Measurements from ENCODE around the gene TMED10.
"Not testable (repeated sequence)": the region's sequence is repeated elsewhere in the genome, so short reads cannot be mapped to it uniquely, and the experiment has no call there.

TMED10 gene

DNA sequence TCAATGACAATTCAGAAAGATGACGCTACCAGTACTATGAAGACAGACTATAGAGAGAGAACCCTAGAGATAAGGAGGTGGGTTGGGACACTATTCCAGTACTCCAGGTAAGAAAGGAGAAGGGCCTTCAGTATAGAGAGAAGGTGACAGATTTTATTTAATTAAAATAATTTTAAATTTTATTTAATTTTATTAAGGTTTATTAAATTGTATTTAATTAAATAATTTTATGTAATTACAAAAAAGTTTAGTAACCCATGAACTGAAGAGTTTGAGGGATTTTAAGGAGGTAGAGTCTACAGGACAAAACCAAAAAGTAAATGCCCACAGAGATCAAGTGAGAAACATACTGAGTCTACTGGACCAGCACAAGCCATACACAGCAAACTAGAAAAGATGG is 20.3 kb downstream of the TMED10 start:
- no peak for DNase-seq

DNA sequence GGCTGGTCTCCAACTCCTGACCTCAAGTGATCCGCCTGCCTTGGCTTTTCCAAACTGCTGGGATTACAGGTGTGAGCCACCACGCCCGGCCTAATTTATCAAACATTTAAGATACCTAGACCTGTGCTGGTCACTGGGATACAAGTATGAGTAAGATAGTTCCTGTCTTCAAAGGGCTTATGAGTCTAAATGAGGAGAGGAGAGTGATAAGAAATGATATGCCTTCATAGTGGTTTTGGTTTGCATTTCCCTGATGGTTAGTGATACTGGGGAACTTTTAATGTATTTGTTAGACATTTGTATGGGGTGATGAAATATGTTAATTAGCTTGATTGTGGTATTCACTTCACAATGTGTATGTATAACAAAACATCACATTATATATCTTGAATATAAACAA is 21.2 kb downstream of the TMED10 start:
- no peak for DNase-seq

DNA sequence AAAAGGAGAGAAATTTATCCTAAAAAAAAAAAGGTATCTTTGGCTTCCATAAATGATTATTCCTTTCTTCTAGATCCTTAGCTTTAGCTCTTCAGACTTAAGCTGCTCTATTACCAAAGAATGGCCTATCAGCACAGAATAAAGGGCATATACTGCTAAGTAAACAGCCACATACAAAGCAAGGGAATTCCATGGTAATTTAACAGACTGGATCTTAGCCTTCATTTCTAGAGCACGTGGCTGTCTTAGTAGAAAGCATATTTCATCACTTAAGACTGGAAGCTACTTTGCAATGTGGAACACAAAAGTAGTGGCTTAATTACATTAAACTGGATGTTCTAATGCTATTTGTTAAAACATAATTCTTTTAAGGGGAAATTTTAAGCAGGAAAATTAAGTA is 23.1 kb downstream of the TMED10 start:
- no peak for DNase-seq

DNA sequence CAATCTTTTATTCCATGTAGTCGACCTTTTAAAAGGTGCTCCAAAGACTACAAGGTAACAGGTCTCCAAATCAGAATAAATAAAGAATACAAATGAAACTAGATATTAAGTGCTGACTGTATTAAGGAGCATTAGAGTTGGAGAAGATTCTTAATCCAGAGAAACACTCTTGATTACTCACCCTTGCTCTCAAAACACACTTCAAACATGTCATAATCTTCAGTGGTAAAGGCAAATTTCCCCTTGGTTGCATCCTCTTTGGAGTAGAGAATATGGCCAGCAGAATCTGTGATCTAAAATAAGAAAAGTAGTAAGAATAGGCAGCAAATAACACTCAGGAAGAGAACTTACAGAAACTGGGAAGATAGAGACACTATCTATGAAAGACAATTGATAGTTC is 24.6 kb downstream of the TMED10 start:
- no peak for DNase-seq

DNA sequence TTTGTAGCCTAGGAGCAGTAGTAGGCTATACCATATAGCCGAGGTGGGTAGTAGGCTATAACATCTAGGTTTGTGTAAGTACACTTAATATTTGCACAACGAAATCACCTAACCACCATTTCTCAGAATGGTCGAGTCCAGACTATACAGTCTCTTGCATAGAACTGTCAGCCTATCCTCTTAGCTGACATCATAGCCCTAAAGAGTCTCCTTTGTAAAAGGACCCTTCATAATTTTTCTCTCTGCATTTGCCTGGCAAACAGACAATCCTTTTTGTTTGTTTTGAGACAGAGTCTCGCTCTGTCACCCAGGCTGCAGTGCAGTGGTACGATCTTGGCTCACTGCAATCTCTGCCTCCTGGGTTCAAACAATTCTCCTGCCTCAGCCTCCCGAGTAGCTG is 25.8 kb downstream of the TMED10 start:
- DNase-seq = not testable (repeated sequence)

DNA sequence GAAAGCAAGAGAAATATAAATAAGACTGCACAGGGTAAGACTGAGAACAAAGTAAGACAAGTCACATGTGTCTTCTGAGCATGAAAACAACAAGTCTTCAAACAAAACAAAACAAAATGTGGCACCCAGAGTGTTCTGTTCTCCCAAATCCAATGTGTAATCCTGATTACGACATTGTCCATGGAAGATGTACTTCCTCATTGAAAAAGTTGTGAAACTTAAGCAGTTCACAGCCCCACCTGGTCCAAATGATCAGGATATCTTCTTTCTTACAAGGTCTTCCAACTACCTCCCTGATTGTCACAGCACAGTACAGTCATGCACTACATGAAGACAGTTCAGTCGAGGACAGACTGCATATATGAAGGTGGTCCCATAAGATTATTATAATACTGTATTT is 26.3 kb downstream of the TMED10 start:
- DNase-seq = no peak

DNA sequence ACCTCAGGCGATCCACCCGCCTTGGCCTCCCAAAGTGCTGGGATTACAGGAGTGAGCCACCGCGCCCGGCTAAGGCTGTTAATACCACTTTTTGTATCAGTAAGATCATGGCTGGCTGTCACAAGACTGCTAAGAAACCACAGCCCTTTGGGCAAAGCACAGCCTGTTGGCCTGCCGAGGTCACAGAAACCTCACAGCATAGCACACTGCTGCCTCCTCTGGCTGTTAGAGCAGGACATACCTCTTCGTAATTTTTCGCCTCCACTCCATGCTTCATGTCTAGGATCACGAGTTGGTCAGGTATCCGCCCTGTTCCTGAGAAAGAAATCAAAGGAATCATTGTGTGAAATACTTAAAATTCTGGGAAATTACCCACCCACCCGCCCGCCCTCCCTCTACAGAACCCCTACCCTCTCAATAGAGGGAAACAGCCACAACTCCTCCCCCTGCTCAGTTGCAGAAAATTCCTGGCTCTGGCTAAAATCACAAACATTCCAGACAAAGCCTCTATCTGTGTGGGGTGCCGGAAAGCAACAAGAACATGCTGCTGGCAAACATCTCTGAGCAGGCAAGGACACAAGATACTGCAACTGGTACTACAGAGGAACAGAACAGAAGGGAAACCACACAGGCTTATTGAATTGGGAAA is 28.9 kb downstream of the TMED10 start:
- no peak for DNase-seq

DNA sequence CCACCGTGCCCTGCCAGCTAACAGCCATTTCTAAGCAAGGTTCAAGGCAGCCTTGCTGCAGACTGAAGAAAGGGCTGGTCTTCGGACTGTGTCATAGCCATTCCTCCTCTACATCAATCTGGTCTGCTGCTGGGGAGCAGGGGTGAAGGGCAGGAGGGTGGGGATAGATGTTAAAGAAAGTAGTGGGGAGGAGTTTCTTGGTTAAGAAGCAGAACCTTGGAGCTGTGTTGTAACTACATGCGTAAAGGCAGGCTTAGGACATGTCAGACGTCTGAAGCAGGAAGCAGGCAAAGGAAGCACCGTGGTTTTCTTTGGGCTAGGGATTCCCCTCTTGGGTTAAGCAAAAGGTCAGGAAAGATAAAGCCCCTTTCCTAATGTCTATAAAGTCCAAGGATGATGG is 31.5 kb downstream of the TMED10 start:
- DNase-seq = no peak

DNA sequence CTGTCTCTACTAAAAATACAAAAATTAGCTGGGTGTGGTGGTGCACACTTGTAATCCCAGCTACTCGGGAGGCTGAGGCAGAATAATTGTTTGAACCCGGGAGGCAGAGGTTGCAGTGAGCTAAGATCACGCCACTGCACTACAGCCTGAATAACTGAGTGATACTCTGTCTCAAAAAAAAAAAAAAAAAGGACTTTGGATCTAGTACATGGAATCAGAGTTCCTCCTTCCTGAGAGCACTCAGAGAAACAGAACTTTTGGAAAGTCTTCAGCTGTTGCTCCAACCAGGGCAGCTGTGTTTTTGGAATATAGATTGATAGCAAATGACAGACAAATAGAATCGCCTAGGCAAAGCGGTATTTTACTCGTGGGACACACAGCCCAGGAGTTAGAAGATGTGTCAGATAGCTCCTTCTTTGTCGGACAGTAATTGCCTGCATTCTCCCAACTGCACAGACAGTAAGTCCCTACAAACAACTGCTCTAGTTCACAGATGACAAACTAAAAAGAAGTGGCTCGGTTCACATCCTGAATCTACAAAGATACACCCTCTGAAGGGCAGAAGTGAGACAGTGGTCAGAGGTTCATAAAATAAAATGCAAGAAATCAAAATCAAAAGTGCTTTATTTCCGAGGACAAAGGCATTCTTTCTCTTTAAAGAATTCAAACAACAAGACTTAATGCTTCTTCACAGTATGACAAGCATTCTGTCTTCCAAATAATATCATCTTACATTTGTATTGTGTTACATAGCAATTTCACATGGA is 32.5 kb downstream of the TMED10 start:
- no peak for DNase-seq

DNA sequence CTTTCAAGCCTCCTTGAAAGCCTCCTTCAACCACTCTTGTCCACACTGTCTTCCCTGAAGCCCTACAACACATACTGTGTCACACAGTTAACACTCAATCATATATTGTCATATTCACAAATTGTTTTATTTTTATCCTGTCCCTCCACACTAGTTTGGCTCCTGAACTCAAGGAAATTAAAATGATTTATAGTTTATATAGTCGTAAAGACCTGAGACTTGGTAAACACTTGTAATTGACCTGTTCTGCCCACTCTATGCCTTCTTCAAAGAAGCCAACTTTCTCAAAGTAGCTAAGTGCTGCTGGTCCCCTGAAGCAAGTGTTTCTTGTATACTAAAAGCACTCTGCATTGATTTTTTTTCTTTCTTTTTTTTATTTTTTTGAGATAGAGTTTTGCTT is 33.9 kb downstream of the TMED10 start:
- DNase-seq = no peak

DNA sequence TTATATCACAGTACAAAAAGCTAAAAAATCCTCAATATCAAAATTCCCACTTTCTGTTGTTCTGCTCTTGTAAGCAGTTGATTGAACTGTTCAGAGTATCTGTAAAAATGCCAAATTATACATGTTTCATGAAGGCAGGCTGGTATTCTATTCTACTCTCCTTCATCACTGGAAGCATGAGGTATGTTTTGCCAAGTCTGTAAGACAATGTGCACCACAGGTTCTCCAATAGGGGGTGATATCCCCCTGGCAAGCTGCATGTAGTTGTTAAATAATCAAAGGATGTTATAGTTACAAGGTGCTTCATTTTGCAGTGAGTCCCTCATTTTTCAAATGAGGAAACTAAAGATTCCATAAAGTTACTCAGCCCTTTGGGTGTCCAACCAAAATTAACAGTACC is 34.4 kb downstream of the TMED10 start:
- peak; percentile 22 for DNase-seq

DNA sequence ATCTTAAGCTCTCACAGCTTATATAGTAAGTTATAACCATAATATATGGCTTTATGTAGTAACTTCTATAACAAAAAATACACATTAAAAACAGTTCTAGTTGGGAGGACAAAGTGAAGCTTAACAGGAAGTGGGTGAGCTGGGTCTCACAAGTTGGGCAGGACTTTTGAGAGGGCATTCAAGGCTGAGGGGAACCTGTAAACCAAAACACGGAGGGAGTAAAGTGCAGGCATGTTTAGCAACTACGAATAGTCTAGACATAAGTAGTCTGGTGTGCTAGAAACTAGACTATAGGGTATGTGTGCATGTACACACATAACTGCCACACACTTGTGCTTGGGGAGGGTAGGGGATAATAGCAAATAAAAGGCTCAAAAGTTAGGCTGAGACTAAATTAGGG is 35.4 kb downstream of the TMED10 start:
- DNase-seq = no peak

DNA sequence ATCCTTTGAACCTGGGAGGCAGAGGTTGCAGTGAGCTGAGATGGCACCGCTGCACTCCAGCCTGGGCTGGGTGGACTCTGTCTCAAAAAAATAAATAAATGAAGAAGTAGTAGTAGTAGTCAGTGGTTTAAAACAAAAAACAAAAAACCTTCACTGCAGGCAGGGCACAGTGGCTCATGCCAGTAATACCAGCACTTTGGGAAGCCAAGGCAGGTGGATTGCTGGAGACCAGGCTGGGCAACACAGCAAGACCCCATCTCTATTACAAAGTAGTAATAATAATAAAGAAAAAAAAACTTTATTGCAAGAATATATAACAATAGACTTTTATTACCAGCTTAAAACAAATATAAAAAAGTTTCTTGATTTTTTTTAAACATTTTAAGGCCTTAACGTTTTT is 35.8 kb downstream of the TMED10 start:
- DNase-seq = no peak

DNA sequence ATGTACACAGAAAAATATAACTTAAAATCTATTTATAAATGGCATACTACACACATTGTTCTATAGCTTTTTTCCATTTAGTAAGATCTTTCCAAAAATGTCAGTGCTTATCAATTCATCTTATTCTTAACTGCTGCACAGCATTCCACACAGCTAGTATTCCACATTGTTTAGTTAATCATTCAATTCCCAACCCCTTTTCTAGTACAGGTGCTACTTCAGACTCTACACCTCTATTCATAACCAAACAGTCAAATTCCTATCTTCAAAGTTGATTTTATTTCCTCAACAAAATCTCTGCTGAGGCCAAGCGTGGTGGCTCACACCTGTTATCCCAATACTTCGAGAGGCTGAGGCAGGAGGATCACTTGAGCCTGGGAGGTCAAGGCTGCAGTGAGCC is 37.2 kb downstream of the TMED10 start:
- DNase-seq = no peak

DNA sequence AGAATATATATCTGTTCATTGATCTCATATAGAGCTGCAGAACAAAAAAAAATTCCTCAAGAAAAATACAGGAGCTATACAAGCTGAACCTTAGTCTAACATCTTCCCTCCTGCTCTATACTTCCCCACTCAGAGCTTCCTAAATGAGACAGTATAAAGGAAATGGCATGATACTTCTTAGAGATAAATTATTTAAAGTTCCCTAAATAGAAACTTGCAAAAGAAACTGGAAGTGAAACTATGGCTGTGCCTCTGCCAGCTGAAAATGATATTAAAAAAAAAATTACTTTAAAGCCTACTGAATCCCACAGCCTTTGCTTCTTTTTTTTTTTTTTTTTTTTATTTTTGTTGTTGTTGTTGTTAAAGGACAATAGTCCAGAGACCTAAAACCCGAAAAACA is 37.9 kb downstream of the TMED10 start:
- DNase-seq = no peak

DNA sequence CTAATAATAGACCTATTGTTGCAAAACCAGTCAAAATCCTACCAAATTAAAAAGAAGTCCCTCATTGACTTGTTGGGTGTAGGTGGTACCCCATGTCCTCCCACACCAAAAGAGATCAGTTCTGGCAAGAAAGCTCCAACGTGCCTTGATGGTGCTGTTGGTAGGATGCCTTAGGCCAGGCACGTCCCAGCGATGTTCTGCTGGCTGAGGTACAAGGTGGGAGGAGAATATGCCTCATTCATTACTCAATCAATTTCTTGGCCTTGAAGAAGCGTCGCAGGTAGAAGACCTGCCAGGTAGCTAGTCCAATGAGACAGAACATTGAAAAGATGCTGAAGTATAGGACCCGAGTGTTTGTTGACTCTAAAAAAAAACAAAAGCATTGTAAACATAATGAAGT is 41.8 kb downstream of the TMED10 start:
- DNase-seq = no peak

DNA sequence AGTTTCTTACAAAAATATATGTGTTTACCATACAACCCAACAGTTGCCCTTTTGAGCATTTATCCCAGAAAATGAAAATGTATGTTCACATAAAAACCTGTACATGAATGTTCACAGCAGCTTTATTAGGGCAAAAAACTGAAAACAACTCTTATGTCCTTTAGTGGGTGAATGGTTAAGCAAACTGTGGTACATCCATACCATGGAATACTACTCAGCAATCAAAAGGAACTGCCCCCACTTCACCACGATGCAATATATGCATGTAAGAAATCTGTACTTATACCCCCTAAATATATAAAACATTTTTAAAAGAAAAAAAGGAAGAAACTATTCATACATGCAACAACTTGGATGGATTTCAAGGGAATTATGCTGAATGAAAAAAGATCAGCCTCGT is 42.8 kb downstream of the TMED10 start:
- no peak for DNase-seq

DNA sequence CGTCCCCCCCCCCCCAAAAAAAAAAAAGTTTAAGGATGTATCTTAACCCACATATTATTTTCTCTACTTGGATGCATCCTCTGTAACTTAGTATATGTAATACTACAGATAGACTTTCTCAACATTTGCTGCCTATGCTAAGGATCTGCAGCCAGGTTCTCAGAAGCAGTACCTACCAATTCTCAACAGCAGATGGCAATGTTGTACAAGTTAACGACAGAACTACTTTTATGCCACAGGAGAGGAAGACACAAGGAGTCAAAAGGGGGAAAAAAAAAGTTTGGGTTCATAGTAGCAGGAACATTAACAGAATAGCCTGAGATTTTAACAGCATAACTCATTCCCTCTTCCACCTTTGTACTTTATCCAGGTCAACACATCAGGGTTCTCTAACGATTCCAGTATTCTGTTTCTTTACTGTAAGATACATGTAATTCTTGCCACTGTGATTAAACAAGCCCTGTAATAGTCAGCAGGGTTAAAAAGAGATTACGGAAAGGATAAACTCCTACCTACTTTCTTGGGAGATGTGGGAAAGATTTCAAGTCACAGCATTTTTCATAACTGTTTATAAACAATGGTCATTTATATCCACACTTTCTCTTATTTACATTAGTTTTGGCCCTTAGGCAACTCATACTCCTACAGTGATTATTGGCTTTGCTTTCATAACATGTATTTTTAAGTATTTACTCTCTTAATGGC is 43.9 kb downstream of the TMED10 start:
- peak; percentile 18 to 71 for DNase-seq

DNA sequence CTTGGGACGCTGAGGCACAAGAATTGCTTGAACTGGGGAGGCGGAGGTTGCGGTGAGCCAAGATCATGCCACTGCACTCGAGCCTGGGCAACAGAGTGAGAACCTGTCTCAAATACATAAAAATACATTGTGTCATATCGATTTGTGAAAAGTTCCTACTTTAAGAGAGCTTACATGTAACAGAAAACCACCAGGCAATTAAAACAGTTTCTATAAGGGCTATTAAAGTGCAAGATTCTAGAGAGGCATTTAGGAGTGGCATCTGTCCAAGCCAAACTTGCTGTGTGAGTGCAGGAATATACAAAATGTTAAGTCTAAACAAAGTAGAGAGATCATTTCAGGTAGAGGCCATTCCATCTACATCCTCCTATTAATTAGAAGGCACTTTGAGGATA is 47.8 kb downstream of the TMED10 start:
- DNase-seq = no peak

DNA sequence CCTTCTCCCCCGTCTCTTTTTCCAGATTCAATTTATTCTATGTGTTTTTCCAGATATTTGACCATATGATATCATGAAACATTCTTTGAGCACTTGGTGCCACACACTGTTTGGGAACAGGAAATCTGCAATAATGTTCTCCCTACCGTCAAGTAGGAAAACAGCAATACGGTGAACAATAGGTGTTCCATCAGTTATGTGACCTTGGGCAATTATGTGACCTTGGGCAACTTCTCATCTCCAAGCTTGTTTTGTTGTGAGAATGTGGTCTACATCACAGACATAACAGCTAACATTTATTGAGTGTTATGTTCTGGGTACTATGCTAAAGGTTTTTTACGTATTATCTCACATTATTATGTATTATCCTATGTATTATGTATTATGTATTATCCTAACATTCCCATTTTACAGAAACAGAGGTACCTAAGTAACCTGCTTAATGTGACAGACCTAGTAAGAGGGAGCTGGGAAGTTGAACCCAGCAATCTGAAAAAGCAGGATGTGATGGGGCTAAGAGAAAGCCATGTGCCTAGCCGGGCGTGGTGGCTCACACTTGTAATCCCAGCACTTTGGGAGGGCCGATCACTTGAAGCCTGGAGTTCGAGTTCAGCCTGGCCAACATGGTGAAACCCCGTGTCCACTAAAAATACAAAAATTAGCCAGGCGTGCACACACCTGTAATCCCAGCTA is 48.4 kb downstream of the TMED10 start:
- DNase-seq = no peak

DNA sequence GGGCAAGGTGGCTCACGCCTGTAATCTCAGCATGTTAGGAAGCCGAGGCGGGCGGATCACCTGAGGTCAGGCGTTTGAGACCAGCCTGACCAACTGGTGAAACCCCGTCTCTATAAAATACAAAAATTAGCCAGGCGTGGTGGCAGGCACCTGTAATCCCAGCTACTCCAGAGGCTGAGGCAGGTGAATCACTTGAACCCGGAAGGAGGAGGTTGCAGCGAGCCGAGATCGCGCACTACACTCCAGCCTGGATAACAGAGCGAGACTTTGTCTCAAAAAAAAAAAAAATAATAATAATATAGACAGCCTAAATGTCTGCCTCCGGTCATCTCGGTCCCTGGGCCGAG is 49.0 kb downstream of the TMED10 start:
- DNase-seq = not testable (repeated sequence)

DNA sequence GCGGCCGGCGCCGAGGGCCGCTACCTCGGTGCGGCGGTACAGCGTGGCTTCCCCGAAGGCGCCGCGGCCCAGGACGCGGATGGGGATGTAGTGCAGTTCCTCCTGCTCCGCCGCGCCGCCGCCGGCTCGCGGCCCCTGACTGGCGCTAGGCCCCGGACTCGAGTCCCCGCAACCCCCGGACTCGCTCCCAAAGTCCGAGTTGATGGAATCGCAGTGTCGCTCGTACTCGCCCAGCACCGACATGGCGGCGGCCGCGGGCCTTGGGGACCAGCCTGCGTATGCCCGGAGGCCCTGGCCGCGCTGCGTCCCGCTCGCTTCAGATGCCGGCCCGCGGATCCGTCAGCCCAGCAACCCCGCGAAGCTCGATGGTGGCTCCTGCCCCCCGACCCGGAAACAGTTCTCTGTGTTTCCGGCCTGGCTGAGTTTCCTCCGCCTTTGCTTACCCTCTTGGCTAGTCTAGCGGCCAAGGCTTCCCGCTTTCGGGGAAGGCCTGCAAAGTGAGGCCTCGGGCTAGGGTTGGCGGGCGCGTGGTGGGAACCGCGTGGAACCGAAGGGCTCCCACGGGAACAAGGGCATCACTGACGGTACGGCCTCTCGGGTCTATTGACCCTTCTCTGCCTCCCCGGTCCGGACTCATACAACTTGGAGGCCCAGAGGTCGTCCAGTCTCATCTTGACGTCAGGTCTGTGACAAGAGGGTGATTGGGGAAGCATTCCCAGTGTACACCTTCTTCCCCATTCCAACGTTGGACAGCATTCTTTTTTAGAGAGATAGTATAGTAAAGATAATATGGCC is 49.5 kb downstream of the TMED10 start, which contains the start of gene NEK9:
TSS of gene NEK9 (minus strand) at position 370 of the 795 bp plus-strand sequence. CDS start at position 243, 127 bp downstream.
- DNase-seq = peak; percentile 85 to 86

DNA sequence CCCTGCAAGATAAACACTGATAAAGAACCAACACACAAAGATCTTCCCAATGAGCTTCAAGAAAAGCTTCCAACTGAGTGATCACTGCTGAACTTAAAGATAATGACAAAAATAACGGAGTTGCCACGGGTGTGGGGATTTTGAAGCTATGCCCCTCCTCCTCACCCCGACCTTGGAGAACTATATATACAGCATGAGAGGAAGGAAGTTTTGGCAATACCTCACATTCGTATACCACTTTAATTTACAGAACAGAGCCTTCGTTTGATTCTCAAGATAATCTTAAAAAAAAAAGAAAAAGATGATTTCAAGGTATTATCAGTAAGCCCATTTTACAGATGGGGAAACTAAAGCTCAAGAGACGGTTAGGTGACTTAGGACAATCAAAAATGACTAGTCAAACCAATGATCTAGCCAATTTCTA is 50.3 kb downstream of the TMED10 start:
- DNase-seq = no peak
